Kidney capillary endothelial cell (primary cell): ENCODE results near the gene PI16.

Source experiments
- DNase-seq: peaks from one replicate; pipeline ENCODE4 v3.0.0-alpha.2; 2018; ENCODE audit warnings: low spot score

The PI16 gene

DNA sequence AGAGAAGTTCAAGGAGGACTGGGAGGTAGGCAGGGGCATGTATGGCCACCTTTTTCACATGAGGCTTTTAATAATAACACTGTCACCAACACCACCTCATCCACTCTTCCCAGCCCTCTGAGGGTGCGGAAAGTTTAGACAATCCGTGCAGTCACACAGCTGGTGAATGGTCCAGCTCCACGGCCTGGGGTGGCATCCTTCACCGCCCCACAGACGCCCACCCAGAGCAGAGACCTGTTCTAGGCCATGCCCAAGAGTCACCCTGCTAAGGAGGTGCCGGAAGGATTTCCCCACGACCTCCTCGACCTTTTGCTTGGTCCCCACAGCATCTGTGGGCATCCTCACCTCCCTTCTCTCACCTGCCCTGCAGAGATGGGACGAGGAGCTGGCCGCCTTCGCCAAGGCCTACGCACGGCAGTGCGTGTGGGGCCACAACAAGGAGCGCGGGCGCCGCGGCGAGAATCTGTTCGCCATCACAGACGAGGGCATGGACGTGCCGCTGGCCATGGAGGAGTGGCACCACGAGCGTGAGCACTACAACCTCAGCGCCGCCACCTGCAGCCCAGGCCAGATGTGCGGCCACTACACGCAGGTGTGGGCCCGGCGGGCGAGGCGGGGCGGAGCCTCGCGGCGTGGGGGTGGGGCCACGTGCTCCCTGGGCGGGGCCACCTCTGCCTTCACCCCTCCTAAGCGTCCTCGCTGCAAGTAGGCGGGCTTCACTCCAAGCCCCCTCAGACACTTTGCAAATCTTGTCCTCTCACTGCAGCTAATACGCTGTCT, 4.4 kb downstream of the PI16 start:
- no peak for DNase-seq

DNA sequence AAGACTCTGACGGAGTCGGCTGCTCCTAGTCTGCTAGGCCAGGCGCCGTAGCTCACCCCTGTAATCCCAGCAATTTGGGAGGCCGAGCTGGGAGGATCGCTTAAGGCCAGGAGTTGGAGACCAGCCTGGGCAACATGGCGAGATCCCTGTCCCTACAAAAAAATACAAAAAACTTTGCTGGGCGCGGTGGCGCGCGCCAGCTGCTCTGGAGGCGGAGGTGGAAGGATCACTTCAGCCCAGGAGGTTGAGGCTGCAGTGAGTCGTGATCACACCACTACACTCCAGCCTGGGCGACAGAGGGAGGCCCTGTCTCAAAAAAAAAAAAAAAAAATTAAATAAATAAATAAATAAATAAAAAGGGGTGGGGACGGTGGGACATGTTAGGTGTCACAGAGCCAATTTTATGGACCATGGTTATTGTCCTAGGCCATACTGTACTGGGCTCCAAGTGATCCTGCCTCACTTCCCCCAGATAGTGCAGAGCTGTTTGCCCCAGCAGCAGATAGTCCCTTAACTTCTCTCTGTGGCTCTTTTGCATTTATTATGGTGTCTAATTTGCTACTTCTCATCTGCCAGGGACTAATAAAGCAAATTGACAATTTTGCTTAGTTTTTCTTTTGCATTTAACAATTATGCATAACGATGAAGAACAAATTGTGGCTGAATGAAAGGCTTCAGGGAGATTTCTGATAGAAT, 5.2 kb downstream of the PI16 start:
- no peak for DNase-seq

DNA sequence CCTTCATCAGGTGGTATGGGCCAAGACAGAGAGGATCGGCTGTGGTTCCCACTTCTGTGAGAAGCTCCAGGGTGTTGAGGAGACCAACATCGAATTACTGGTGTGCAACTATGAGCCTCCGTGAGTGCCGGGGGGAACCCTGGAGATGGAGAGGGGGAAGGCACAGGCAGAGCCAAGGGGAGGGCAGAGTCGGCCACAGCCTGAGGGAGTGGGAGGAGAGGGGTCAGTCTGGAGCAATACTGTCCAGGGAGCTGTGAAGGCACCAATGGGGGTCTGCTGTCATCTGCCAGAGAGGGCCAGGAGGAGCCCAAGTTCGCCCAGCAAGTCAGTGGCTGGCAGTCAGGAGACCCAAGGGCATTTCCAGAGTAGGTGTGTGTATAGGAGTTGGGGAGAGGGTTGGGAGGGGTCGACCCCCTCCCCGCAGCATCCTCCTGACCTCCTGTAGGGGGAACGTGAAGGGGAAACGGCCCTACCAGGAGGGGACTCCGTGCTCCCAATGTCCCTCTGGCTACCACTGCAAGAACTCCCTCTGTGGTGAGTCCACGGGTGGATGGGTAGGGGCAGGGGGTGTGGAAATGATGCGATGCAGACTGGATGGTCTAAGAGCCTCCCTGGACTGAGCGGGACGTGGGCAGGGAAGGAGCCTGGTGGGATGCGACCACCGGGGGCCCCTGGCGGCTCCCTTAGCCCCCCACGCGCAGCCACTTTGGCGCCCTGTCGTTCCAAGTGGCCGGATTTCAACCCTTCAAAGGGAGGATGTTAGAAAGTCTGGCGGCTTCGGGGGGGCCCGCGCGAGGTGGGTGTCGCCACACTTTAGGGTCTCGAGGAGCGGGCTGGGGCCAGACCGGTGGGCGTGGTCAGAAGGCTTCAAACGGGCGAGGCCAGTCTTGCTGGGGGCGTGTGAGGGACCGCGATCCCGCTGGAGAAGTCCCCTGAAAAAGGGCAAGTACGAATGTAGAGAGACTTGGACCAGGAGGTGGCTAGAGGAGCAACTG, 7.2 kb downstream of the PI16 start:
- DNase-seq = no peak

DNA sequence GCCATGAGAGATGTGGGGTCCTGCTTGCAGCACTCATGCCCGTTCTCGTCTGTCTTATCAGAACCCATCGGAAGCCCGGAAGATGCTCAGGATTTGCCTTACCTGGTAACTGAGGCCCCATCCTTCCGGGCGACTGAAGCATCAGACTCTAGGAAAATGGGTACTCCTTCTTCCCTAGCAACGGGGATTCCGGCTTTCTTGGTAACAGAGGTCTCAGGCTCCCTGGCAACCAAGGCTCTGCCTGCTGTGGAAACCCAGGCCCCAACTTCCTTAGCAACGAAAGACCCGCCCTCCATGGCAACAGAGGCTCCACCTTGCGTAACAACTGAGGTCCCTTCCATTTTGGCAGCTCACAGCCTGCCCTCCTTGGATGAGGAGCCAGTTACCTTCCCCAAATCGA, 8.3 kb downstream of the PI16 start:
- no peak for DNase-seq

DNA sequence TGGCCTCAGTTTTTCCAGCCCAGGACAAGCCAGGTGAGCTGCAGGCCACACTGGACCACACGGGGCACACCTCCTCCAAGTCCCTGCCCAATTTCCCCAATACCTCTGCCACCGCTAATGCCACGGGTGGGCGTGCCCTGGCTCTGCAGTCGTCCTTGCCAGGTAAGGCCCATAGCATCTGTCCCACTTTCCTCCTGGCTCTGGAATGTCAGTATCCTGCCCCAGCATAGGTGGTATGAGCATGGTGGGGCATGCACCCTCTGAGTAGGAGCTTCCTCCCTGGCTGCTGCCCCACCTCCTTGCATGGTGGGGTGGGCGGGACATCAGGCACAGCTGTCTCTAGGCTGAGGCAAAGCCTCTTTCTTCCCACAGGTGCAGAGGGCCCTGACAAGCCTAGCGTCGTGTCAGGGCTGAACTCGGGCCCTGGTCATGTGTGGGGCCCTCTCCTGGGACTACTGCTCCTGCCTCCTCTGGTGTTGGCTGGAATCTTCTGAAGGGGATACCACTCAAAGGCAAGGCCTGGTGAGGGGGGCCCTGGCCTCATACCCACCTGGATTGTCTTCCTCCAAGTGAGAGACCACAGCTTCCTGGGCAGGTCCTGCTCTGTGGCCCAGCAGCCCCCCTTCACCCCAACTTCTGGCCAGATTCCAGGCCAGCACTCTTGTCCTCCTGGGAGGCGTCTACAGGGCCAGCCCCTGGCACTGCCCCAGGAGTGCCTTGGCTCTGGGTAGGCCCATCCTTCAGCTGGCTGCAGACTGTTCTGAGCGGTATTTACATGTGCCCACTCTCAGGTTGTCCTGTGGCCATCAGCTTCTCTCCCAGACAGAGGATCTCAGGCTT, 9.1 kb downstream of the PI16 start:
- no peak for DNase-seq

DNA sequence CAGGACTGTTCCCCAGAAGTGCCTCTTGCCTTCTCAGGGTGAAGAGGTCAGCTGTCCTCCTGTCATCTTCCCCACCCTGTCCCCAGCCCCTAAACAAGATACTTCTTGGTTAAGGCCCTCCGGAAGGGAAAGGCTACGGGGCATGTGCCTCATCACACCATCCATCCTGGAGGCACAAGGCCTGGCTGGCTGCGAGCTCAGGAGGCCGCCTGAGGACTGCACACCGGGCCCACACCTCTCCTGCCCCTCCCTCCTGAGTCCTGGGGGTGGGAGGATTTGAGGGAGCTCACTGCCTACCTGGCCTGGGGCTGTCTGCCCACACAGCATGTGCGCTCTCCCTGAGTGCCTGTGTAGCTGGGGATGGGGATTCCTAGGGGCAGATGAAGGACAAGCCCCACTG, 9.8 kb downstream of the PI16 start:
- DNase-seq = no peak

DNA sequence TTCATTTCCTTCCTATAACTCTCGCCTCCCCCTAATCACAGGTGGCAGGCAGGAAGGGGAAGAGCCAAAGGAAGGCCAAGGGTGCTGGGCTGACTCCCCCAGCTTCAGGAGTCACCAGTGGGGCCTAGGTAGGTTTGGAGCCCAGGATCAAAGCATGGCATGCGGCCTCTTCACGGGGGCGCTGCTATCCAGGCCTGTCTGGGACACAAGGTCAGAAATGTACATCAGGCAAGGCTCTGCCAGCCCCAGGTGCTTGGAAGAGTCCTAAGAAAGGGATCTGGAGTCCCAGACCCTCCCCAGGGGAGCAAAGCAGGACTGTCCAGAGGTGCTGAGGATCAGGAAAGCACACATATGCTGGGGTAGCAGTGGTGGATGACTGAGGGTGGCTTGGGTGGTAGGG, 10.4 kb downstream of the PI16 start:
- no peak for DNase-seq

DNA sequence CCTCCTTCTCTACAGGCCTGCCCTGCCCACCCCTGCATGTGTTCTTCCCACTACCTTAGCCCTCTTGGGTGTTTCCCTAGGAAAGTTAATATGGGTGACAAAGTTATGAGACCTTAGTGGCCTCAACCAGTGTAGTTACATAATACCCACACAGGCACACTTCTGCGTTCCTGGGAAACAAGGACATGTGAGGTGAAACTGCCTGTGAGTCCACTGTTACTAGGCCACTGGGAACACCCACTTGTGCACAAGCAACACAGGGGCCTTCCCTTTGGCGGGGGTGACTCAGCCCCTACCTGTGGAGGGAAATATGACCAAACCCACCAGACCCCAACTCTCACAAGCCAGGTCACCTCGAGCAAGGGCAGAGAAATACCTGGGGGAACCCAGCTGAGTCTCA, 12.8 kb downstream of the PI16 start:
- no peak for DNase-seq

DNA sequence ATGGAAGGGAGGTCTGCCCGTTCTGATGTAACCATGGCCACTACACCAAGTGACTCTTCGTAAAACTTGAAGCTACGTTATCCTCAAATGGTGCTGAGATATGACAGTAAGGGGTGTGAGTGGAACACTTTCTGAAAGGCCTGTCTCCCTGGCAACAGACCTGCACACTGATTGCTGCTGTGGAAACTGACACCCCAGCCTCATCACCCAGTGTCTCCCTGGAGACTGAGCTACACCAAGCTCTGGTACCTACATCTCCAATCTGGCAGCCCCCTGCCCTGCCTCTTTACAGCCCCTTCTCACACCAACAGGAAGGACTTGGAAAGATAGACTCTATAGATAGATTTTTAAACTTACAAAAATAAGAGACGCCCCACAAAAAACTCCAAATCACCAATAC, 13.2 kb downstream of the PI16 start:
- DNase-seq = no peak

DNA sequence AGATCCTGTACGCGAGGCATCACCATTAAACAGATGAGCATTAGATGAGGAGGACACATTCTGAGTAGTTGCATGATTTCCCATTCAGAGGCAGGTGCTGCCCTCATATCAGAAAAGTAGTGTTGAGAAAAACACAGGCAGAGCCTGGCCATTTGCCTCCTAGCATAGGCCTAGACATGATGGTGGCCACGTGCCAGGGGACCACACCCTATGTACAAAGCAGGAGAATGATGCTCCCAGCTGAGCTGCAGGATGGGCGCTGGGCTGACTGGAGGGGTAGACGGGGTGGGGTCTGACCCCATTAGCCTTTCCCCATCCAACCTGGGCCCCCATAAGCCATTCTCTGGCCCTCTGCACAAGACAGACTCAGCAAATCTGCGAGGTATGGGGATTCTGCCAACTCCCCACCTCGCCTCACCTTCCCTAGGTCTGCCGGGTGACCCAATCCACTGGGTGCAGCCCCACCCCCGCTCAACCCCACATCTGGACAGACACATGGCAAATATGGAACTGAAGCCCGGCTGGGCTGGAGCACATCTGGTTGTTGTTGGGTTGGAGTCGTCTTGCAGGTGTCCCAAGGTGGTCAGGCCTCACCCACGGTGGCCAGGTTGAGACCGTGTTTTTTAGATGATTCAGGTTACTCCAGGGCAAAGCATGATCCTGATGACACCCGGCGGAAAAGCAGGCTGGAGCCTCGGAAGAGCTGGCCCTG, 13.9 kb downstream of the PI16 start:
- no peak for DNase-seq

DNA sequence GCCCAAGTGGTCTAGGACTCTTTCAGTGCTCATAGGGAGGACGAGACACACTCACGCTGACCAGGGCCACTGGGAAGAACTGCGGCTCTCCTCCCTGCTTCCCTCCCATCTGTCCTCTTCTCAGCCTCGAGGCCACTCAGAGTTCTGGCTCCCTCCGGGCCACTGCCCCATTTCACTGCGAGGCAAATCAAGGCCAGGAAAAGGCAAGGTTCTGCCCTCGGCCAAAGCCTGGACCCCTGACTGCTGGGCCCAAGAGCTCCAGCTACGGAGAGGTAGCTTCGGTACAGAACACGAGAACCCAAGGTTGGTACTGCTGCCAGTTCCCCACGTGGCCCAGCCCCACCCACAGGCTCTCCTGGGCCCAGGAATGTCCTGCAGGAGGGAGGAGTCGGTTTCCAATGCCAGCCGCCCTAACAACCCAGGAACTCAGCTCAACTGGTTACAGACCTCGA, 14.7 kb downstream of the PI16 start:
- DNase-seq = no peak

DNA sequence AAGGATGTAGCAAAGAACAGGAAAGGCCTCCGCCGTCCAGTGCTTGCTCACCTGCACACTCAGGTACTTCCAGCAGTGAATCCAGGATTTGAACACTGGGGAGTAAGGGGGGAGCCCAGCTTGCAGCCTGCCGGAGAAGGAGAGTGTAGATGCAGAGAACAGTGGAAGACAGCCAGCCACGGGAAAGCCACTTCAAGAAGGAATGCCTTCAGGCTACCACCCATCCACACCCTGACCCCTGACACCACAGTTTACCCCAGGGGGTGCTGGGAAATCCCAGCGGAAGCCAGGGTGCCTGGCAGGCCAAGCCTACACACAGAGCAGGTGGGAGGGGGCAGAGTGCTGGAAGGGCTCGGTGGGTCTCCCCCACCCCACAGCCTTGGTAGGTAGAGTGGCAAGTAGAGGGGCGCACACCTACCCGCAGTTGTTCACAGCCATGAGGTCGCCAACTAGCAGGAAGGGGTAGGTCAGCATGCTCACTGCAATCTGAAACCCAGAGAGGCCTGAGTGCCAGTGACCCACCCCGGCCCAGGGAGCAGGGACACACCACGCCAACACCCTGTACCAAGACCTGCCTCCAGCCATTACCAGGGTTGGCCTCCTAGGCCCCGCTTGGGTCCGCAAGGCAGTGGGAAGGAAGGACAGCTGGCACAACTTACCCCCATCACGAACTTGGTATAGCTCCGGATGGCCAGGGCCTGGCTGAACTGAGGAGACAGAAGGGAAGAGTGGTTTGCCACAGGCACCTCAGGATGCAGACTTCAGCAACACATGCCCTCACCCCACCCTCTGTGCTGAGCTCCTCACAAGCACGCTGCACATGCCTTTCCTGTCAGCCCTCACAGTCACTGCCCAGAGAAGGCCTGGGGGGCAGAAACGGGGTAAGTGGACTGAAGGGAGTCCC, 15.7 kb downstream of the PI16 start:
- DNase-seq = no peak

DNA sequence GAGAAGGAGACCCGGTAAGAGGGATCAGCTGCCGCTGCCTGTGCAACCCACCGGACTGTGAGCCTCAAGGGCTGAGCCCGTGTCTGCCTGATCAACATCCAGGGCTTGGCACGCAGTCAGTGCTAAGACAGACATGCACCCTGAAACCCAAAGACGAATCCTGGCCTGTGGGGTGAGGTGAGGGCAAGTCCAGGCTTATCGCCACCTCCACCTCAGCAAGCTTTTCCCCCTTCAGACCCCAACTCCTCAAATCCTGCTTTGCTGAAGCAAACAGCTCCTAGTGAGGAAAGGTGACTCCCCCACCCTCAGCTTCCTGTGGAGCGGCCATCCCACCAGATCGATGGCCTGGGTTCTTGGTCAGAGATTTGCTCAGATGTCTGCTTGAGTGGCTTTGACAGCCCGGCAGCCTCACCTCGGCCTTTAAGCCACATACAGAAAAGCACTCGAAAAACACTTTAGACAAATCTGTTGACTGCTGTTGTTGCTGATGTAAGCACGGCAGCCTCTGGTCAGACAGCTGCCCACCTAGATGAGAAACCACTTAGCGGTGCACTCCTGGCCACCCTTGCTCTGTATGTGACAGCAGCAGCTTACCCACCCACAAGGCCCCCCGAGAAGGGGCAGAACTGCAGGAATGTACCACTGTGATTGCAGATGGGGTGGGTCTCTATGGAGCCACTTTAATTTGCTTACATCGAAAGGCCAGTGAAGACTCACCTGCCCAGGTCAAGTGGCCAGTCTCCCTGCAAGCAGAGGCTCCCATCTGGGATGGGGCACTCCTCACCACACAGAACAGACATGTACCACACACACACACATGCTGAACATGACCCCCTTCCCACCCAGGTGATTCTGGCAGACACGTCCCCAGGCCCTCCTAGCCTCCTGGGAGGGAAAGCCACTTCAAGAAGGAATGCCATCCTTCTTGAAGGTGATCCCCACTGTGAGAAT, 16.6 kb downstream of the PI16 start:
- no peak for DNase-seq

DNA sequence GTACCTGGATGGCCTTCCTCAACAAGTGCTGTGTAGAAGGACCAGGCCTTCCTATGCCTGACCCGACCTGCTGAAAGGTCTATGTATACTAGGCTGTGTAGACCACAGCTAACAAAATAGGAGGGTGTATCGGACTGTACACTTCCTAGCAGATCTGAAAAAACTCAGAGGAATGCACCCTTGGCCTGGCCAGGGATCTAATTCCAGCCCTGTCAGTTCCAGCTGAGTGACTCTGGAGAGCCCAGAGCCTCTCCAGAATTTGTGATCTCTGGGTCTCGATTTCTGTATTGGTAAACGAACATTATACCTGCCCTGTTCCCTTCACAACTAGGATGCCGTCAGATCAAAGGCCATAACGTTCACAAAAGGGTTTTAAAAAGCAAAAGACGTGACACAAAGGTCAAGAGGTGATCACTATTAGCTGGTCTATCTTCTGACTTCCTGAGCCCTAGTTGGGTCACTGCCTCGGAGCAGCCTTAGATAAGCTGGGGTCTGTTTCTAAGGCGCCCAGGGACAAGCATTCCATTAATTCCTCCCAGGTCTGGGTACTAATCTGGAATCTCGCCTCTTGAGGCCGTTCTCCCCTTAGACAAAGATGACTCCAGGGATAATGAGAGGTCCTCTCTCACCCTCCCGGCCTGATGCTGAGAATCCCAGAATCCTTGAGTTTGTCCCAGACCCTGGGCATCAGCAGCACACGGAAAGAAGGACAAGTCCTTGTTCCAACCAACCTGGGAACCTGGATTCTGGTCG, 17.6 kb downstream of the PI16 start:
- no peak for DNase-seq

DNA sequence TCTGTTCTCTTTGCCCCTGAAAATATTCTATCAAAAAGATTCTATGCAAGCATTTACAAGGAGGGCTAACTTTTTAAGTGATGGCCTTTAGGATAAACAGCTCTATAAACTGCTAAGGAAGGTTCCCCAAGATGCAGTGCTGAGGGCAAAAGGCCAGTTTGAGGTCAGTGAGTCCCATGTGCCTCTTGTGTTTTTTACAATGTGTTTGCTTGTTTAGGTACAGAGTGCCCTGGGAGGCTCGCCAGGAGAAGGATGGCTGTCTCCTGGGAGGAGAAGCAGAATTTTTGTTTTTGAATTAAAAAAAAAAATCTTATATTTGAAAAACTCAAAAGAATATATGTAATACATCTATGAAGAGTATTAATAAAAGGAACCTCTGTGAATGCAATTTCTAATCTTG, 18.7 kb downstream of the PI16 start:
- DNase-seq = no peak

DNA sequence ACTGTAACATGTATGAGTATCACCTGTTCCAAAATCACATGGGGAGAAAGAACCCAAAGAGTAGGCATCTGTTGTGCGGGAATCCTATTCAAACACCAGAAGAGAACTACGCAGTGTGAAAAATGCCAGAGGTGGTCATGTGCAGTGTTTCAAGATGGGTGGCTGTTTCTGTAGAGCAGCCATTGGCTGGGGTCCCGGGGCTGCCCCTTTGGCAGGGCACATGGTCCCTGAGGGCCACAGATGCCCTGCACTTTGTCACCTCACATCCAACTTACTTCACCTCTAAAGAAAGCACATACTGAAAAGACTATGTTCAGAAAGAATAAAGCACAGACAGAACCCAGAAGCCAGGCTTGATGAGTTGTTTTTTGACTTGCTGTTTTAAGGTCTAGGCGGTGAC, 19.1 kb downstream of the PI16 start:
- DNase-seq = no peak

DNA sequence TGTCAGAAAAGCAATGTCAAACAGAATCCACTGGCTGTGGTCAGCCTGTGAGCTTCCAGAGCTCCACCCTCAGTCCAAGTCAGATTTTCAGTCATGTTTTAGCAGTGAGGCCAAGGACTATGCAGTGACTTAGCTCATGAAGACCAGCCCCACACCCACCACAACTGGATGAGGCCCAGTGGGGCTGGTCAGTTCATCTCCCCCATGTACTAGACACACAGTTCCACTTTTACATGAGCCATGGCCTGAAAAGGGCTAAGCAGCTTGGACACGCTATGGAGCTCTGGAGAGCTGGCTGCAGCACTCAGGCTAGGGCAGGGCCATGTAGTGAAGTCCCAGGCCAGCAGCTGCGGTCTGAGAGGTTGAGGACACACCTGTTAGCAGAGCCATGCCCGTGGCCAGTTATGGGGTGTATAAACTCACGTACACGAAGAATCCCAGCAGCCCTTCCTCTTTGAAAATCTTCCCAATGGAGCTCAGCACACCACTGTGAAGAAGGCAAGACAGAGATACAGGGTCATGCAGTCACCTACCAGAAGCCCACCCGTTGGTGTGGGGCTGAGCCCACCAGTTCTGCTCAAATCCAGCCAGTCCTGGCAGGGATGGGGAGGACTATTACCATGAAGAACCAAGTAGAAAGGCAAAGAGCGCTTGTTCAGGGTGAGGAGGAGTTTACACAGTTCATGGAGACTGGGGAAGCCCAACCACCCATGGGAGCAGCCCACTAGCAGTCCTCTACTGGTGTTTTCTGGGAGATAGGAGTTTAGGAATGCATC, 20.9 kb downstream of the PI16 start:
- no peak for DNase-seq

DNA sequence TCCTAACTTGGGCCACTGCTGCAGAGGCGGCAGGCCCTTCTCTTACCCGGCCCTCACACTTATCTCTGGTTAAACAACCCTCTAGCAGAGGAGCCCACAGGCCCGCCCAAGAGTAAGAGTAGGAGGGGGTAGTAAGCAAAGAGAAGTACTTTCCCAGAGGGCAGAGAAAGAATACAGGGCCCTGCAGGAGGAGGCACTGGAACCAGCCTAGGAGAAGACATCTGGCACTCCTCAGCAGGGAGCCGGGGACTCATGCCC, 21.4 kb downstream of the PI16 start:
- DNase-seq = no peak
